Kidney glomerular epithelial cell (primary cell): ENCODE data around the gene SLX4IP.

Experiments
- DNase-seq: peaks from one replicate; lab custom pipeline; 2025; lab: John Stamatoyannopoulos, UW

The SLX4IP gene

DNA sequence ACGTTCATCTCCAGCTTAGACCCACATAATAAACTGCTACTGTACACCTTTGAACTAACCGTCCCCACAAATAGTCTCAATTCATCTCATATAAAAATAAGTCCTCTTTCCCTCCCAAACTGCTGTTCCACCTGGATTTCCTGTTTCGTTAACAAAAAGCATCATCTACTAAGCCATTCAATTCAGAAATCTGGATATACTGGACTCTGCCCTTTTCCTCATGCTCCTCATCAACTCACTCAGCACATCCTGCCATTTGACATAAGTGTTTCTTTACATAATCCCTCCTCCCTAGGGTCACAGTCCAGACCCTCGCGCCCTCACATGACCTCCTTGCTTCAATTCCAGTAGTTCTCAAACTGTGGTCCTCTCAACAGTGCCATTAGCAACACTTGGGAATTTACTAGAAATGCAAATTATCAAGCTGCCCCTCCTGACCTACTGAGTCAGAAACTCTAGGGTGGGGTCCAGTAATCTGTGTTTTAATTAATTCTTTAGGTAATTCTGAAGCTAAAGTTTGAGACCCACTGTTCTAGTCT is 5.6 kb upstream of the SLX4IP start:
- no peak for DNase-seq

DNA sequence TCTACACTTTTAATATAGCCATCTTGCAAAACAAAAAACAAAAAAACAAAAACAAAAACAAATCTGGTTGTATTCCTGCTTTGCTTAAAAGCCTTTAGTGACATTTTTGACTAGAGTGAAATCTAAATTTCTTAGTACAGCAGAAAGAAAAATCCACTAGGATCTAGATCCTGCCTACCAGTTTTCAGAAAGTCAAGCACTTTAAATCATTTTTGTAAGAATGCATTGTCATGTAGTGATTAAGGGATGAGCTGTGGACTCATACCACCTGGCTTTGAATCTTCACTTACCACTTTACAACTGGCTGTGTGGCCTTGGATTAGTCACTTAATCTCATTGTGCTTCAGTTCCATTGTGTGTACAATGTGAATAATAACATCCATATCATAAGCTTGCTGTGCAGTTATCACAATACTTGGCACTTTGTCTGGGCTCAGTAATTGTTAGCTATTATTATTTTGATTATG is 5.1 kb upstream of the SLX4IP start:
- DNase-seq, result no peak

DNA sequence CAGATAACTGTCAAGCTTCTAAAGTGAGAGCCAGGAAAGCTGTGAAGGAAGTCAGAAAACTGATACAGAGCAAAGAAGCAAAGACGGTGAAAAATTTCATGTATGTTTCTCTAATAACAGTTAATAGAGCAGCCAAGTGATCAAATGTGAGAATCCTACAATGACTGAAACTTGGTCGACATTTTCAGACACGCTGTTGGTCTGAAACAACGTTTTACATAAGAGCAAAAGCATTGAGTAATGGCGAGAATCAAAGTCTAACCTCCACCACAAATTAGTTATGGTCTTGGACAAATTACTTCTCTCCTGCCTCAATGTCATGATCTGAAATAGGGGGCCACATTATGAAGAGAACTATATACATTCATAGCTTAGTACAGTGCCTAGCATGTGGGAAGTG is 4.4 kb upstream of the SLX4IP start:
- DNase-seq, result no peak

DNA sequence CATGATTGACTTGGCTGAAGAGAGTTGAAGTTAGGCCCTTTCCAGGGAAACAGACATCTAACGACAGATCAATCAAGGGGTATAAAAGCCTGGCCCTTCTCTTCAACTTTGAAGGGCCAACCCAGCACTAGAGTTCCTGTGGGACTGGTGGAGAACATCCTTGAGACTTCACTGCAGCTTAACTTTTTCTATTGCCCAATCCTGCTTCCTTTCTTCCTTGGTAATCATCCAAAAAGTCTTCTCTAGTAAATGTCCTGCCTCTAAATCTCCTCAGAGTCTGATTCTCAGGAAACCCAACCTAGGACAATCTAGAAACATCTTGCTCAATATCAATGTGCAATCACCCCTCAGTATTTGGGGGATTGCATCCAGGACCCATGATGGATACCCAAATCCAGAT is 3.0 kb upstream of the SLX4IP start:
- no peak for DNase-seq

DNA sequence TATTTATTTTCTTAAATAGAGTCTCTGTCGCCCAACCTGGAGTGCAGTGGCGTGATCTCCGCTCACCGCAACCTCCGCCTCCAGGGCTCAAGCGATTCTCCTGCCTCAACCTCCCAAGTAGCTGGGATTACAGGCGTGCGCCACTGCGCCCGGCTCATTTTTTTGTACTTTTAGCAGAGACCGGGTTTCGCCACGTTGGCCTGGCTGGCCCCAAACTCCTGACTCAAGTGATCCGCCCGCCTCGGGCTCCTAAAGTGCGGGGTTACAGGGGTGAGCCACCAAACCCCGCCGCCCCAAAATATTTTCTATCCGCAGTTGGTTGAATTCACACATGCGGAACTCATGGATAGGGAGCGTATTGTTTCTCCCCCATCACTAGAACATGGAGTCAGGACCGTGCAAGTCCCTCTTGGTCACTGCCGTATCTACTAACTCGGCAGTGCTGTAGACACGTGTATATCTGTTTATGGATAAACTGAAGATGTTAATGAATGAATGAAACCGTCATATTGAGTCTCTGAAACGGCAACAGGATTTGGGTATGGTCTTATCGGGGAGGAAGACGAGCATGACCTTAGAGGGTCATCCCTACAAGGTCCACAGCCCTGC is 2.0 kb upstream of the SLX4IP start:
- no peak for DNase-seq

DNA sequence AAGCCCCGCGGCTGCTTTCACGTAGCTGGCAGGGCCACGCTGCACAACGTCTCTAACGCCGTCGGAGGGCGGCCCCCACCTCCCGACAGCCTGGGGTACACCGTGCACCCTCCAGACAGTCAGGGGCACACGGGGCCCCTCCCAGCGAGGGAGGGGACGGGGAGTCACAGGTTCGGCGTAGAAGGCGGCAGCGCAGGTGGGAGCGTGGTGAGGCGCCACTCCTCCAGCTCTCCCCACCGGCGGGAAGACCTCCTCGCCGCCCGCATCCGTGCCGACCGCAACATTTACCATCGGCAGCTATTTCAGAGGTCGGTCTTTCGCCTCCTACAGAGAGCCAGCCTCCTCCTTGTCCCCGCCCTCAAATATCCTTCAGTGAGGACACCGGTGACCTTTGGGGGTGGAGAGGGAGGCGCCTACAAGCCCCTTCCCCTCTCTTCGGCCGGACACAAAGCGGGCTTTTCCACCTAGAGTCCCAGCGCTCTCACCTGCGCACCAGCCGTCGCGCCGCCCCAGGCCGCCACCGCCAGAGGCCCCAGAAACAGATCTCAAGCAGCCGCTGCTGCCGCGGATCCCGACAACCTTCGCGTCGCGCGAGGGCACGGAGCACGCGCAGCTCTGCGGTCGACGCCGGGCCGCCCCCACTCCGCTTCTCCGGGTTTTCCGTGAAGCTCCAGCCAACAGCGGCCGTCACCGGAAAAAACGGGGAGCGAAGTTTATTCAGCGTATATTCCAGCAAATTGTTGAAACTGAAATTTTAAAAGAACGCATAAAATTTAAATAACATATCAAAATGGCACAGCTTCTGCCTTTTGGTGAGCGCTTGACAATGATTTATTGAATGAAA is 1.3 kb upstream of the SLX4IP start, which contains the start of gene MKKS:
Gene MKKS (minus strand): TSS at position 600 of the 844 bp plus-strand sequence. CDS start 20,708 bp downstream, outside the sequence.
- peak; percentile 96 for DNase-seq

DNA sequence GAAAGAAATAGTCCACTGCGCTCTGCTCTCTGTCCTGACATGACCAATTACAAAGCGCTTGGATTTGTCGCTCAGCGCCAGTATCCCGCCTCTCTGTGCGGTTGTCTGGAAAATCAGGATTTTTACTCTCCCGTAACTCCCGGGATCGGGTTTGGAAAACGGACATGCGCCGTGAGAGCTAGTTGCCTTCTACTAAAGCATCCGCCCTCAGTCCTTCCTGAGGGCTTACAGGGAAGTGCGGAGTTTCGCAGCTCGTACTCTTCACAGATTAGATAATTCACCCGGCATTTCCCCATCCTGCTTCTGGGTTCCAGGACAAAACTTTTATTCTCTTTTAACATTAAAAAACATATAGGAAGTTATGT is 656 bp upstream of the SLX4IP start:
- DNase-seq, result peak; percentile 98

DNA sequence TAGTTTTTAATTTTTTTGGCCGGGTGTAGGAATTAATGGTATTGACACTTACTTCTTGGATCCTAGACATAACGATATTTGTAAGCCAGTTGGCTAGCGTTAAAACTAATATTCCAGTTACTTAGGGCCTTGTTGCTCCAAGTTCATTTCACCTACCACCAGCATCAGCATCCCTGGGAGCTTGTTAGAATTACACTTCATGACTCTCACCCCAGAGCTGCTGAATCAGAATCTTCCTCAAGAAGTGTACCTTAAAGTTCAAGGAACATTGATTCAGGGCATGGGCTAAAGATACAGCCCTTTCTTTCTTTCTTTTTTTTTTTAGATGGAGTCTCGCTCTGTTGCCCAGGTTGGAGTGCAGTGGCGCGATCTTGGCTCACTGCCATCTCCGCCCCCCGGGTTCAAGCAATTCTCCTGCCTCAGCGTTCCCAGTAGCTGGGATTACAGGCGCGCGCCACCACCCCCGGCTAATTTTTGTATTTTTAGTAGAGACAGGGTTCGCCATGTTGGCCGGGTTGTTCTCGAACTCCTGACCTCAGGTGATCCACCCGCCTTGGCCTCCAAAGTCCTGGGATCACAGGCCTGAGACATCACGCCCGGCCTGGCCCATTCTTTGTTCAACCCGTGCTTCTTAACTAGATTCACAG is 1.1 kb downstream of the SLX4IP start:
- DNase-seq, result no peak

DNA sequence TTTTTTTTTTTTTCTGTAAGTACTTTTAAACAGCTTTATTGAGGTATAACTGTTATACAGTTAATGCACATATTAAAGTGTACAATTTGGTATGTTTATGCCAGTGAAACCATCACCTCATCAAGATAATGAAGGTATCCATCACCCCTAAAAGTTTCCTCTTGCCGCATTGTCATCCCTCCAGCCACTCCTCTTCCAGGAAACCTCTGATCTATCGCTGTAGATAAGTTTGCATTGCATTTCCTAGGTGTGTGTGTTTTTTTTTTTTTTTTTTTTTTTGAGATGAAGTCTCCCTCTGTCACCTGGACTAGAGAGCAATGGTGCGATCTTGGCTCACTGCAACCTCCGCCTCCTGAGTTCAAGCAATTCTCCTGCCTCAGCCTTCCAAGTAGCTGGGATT is 3.1 kb downstream of the SLX4IP start:
- no peak for DNase-seq

DNA sequence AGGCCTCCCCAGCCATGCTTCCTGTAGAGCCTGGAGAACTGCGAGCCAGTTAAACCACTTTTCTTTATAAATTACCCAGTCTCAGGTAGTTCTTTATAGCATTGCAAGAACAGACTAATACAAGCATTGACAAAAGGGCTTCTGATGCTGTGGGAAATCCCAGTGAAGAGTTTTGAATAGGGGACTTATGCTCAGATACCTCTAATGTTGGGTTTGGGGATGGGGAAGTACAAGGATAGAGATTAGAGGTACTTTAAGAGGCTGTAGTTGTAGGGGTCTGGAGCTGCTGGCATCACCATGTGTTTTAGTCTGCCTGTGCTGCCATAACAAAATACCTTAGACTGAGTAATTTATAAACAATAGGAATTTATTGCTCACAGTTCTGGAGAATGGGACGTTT is 8.8 kb downstream of the SLX4IP start:
- no peak for DNase-seq

DNA sequence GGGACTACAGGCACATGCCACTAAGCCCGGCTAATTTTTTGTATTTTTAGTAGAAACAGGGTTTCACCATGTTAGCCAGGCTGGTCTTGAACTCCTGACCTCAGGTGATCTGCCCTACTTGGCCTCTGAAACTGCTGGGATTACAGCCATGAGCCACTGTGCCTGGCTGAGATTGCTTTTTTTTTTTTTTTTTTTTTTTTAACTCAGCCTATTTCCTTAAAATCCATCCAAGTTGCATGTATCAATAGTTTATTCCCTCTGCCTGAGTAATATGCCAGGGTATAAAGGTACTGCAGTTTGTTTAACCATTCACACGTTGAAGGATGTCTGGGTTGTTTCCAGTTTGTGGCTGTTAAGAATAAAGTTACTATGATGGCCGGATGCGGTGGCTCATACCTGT is 10.7 kb downstream of the SLX4IP start:
- DNase-seq, result no peak

DNA sequence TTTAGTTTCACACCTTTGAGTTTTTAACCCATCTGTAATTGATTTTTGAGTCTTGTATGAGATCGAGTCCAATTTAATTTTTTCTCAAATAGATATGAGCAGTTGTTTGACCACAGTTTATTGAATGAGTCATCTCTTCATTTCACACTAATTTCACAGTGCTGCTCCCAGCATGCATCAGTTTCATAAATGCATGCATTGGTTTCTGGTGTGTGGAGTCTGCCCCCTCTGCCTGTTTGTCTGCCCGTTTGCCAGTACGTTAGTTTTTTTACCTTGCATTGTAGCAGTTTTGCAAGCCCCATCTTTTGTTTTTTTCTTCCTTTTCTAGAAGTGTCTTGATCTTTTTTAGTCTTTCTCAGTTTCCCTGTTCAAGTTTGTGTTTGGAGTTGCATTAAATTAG is 11.9 kb downstream of the SLX4IP start:
- no peak for DNase-seq

DNA sequence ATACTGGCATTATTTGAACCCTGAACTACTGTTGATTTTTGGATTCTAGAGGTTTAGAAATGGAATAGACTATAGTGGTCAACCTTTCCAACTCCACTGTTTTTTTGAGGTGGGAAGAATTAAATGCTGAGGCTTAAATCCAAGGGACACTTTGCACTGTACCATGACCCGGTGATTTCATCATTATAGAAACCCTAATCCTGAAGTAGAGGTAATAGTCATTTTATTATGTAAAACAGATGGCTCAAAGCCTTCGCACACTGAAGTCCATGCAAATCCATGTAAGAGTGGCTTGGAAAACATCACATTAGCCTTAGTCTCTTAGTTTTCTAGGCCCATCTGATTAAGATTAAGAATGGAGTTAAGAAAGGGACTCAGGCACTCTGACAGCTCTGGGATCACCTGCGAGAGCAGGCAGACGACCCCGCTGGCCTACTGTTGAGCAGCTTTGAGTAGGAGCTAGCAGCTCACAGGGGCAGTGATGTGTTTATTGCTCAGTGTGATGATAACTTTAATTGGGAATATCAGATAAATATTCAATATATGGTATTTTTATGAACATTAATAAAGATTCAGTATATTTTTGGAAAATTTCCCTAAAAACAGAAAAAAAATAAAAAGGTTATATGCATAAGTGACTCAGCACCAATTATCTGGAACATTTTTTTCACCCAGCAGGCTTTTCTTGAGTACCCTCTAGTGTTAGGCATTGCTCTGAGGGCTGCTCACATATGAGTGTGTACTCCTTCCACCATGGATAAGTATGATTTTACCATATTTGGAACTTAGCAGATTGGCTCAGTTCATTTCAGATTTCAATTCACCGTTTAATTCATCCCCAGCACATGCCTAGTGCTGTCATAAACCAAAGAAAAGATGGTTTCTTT is 13.4 kb downstream of the SLX4IP start:
- DNase-seq, result no peak

DNA sequence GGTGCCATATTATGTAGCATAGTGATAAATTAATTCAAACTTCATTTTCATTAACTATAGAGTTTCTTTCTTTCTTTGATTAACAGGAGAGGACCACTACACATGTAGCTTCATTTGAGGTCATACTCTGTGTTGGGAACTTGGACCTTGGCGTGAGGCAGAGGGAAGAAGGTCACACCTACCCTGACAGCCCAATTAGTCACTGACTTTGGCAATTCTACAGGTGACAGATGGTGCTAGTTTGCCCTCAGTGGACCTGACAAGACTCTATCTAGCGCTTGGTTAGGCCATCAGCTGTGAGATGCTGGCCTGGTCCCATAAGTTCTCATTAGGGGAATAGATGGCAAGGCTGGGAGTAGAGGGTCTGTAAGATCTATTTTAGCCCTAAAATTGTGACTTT is 14.2 kb downstream of the SLX4IP start:
- no peak for DNase-seq

DNA sequence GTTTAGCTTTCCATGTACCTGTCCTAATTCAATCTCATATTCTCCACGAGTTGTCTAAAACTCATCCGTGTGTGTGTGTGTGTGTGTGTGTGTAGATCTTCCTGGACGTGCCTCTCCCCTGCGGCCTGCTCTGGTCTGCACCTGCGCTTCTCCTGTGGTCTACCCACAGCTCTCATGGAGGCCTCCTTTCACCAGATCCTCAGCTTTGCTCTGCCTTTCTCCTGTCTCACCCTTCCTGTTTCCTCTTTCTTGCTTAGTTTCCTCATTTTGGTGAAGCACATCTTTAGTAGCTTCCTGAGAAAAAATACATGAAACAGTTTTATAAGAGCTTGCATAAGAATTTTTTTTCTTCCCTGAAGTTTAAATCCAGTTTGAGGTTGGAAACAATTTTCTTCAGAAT is 18.1 kb downstream of the SLX4IP start:
- DNase-seq, result no peak

DNA sequence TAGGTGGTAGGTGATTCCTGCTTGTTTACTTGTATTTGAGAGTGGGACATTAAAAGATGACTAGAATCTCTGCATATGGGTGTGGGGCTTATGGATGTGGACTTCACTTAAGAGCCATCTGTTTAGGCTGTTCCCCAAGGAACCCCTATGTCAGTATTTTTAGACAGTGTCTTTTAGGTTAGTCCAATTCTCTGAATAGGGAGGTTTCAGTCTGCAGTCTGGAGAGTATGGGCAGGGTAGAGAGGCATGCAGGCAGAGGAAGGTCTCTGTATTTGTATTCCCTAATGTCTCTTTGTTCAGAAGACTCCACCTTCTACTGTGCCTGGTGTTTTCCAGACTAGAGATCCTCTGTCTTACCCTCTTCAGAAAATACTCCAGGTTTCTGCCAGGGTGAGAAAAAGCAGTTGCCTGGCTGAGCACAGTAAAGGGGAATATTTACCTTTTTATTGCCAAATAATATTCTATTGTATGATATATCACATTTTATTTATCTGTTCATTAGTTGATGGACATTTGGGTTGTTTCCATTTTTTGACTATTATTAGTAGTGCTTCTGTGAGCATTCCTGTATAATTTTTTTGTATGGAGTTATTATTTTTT is 19.1 kb downstream of the SLX4IP start:
- no peak for DNase-seq

DNA sequence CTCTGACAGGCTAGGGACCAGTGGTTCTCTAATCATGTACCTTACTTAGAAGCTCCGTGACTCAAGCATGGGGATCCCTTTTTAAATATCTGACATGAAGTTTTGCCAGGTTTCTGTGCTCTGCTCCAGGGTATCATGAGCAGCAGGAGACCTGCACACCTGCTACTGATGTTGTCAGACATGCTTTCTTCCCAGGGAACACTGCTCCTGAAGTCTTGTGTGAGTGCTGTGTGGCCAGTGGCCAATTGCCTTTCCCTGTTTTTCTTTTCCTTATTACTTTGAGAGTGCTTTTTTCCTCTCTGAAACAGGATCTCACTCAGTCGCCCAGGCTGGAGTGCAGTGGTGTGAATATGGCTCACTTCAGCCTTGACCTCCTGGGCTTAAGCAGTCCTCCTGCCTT is 26.4 kb downstream of the SLX4IP start:
- no peak for DNase-seq

DNA sequence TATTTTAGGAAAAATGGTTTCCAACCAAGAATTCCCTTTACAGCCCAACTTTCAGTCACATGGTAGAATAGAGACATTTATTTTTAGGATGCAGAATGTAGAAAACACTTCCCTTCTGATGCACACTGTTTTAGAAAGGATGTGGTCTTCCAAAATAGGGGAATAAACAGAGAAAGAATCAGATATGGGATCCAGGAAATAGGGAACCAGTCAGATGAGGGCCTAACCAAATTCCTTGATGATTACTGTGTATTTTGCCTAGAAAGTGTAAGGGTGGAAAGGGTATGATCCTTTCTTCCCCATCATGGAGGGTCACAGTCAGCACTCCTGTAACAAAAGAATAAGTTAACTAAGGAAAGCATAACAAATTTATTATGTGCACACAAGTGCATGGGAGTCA is 27.4 kb downstream of the SLX4IP start:
- DNase-seq, result no peak

DNA sequence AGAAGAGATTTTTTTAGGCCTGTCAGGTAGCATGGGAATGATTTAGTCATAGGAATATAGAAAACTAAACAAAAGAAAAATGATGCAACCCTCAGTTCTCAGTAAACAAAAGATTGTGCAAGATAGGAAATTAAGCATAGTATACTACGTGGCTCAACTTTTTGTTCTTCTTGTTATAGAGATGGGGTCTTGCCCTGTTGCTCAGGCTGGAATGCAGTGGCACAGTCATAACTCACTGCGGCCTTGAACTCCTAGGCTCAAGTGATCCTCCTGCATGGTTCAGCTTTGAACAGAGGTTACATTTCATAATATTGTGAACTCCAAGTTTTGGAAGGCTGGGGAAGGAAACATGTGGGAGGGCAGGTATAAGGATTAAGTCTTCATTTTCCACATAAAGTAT is 28.5 kb downstream of the SLX4IP start:
- DNase-seq, result no peak

DNA sequence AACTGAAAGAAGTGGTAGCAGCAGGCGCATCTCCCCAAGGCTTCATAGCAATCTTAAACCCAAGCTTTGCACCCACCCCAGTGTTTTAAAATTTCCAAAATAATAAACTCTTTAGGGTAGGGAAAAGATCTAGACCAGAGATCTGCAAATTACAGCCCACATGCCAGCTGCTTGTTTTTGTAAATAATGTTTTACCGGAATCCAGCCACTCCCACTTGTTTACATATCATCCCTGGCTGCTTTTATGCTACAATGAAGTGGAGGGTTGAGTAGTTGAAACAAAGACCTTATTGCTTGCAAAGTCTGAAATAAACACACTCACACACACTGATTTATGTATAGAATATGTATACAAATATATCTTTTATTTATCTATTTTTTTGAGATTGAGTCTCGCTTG is 30.0 kb downstream of the SLX4IP start:
- DNase-seq, result no peak

DNA sequence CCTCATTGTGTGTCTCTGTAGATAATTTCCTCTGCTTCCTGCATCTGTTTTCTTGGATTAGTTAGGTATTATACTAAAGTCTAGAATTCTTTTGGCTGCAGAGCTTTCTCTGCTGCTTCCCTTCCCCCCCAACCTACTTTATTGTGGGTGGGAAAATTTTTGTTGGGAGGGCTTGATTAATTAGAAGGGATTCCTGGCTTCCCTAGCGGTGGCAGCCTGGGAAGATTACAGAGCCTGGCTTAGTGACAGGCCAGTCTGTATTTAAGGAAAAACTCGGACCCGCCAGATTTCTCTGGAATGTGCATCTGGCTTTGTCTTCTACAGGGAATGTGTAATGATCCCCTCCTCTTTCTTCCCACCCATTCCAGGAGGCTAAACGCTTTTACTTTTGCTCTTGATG is 31.2 kb downstream of the SLX4IP start:
- DNase-seq, result no peak
